Measurements from ENCODE around the gene RTTN.

The RTTN gene

DNA sequence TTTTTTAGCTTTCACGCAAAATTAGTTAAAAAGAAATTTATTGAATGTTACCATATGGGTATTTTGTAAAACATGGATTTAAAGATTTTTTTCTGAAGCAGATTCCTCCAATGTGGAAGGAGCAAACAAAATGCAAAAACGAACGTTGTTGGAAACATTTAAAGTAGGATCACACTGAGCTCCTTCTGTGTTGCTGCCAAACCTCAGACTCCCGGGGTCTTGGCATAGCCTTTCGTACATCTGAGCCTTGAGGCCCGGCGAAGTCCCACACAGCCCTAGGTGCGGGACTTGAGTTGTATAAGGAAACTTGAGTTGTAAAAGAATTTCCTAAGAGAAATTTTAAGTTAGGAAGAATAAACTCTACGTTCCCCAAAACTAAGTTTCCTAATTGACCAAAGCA, 205.8 kb downstream of the RTTN start:
- TF ChIP-seq CTCF (IDR thresholded peaks at IDR 0.05; ENCODE audit: extremely low read depth, missing control alignments) = no peak
- DNase-seq (ENCODE audit: low spot score) = no peak

DNA sequence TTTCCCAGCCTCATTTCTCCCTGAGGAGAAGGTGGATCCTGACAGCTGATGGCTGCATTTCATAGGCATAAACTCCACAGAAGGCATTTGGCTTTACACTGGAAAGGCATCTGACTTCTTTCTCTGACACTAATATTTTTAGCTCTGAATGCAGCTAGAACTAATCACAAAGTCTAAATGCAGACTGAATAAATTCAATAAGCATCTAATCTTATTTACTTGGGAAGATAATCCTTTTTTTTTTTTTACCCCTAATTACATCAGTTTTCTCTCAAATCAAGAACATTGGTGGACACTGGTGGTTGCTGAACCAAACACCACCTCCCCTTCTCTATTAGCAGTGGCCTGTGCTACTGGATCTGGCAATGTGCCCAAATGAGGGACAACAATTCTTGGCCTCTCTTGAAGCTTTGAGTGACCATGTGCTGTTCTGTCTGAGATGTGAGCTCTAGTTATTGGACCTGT, 206.9 kb downstream of the RTTN start:
- DNase-seq (ENCODE audit: low spot score) = no peak
- no peak for TF ChIP-seq CTCF (IDR thresholded peaks at IDR 0.05; ENCODE audit: extremely low read depth, missing control alignments)

DNA sequence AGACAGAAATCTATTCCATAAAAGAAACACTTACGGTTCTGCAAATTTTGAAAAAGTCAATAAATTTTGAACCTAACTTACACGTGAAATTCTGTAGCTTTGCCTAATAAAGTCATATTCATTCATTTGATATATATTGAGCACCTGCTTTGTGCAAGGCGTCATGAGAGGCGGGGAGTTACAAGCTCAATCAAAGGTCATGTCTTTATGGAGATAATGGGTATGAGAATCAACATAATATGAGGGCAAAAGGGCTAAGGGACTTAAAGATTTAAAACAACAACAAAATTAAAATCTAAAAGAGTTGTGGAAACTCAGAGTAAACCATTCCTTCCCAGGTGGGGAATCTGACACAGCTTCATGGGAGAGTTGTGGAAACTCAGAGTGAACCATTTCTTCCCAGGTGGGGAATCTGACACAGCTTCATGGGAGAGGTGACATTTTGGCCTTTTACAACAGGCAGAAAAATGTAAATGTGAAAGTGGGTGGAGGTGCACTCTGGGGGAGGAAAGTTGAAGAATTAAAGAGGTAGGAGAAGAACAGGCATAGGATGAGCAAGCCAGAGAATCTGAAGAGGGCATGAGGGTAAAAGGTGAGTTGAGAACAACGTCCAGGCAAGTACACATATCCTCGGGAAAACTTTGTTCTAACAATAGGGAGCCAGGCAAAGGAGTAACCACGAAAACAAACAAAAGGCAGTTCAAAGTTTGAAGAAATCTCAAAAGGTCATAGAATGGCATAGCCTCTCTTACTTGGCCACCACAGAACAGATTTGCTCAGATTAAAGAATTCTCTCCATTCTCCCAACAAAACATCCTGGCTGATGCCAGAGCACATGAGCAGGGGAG, 208.3 kb downstream of the RTTN start:
- no peak for DNase-seq (ENCODE audit: low spot score)

GRCh38 chr18:69996417-69996816, 209.1 kb downstream of the RTTN start:
- no peak for TF ChIP-seq CTCF (IDR thresholded peaks at IDR 0.05; ENCODE audit: extremely low read depth, missing control alignments)
- DNase-seq (ENCODE audit: low spot score) = no peak

More for the DNA sequence above, 208.3 kb downstream of the RTTN start:
- no peak for TF ChIP-seq CTCF (IDR thresholded peaks at IDR 0.05; ENCODE audit: extremely low read depth, missing control alignments)

GRCh38 chr18:69995774-69996173, 209.7 kb downstream of the RTTN start:
- TF ChIP-seq CTCF (IDR thresholded peaks at IDR 0.05; ENCODE audit: extremely low read depth, missing control alignments) = no peak
- DNase-seq (ENCODE audit: low spot score) = no peak

- no peak for TF ChIP-seq CTCF (IDR thresholded peaks at IDR 0.05; ENCODE audit: extremely low read depth, missing control alignments)
- DNase-seq (ENCODE audit: low spot score) = no peak
These were observed 212.7 kb downstream of the RTTN start for GRCh38 chr18:69992776-69993175.

- no peak for DNase-seq (ENCODE audit: low spot score)
- no peak for TF ChIP-seq CTCF (IDR thresholded peaks at IDR 0.05; ENCODE audit: extremely low read depth, missing control alignments)
These were observed 217.6 kb downstream of the RTTN start for GRCh38 chr18:69987870-69988269.

Data from GM20000 (cell line).